HL-60 (cell line): ENCODE results near the gene NUP98.

ENCODE experiments used
- CTCF ChIP-seq: IDR thresholded peaks from one replicate; pipeline ENCODE4 v1.5.1; 2011; ENCODE audit warnings: low read length, control low read depth, inconsistent platforms; ENCODE audit not compliant: insufficient read depth
- POLR2AphosphoS5 ChIP-seq: IDR thresholded peaks from 2 replicates; pipeline ENCODE4 v1.6.1; 2012; ENCODE audit warnings: low read depth

- TF ChIP-seq CTCF = no peak
- no peak for TF ChIP-seq POLR2AphosphoS5
Observed at GRCh38 chr11:3669742-3670183, 127.6 kb downstream of the NUP98 start.
